ENCODE measurements around the gene TRAF5. TPM values are rescaled to one million over a fixed set of nuclear protein-coding genes. Genes with fewer than 3 reads are reported as not detected.
A peak's percentile ranks its signal among the peaks of the same experiment; 100 is the strongest.

The TRAF5 gene
- polyA plus RNA-seq (2011; rRNA removed) = 31.6 and 39.8 TPM in 2 replicates
- polyA minus RNA-seq (2011; rRNA and poly(A)+ RNA removed) = 25.6 and 31.4 TPM in 2 replicates

GRCh38 chr1:211326528-211327345, at the start of gene TRAF5:
Gene TRAF5 (plus strand): TSS chr1:211326833. CDS start chr1:211353240, 26,407 bp downstream.
- TF ChIP-seq CTCF (IDR thresholded peaks at IDR 0.05; ENCODE audit: insufficient read depth, low read depth, low read length) = no peak
- no peaks in the 10 kb centered on the region; the same call in 1 of the 2 replicates for H3K36me3 ChIP-seq (ENCODE audit: control insufficient read depth, insufficient read depth, low read length)
- no peak for DNase-seq (ENCODE audit: low read depth)
- POLR2A ChIA-PET = no interaction called here
- H3K27me3 ChIP-seq (ENCODE audit: control insufficient read depth, insufficient read depth, low read length) = no peaks in the 10 kb centered on the region
- H3K4me3 ChIP-seq (ENCODE audit: low read depth, low read length) = peak within 1 kb of the TSS; percentile 75
- CTCF ChIA-PET = interaction anchor here (0.6 to 4.8 kb wide), 13 partner anchors 9 to 327 kb away, joined by 3 to 24 read pairs (median 4); no protein-coding TSS in a partner anchor

GRCh38 chr1:211279340-211279739, 47.3 kb upstream of the TRAF5 start:
- ChIA-PET POLR2A (no interaction called here), CTCF (no interaction called here)
- no peak overlapping the region for H3K4me3 ChIP-seq (ENCODE audit: low read depth, low read length)
- no peak for TF ChIP-seq CTCF (IDR thresholded peaks at IDR 0.05; ENCODE audit: insufficient read depth, low read depth, low read length)
- peaks cover 5% of the 10 kb centered on the region for H3K36me3 ChIP-seq (ENCODE audit: control insufficient read depth, insufficient read depth, low read length)
- no peaks in the 10 kb centered on the region for H3K27me3 ChIP-seq (ENCODE audit: control insufficient read depth, insufficient read depth, low read length)
- no peak for DNase-seq (ENCODE audit: low read depth)

GRCh38 chr1:211280910-211281309, 45.7 kb upstream of the TRAF5 start:
- no peak overlapping the region for H3K4me3 ChIP-seq (ENCODE audit: low read depth, low read length)
- no peak for TF ChIP-seq CTCF (IDR thresholded peaks at IDR 0.05; ENCODE audit: insufficient read depth, low read depth, low read length)
- H3K27me3 ChIP-seq (ENCODE audit: control insufficient read depth, insufficient read depth, low read length) = no peaks in the 10 kb centered on the region
- CTCF ChIA-PET = no interaction called here
- peaks cover 5% of the 10 kb centered on the region for H3K36me3 ChIP-seq (ENCODE audit: control insufficient read depth, insufficient read depth, low read length)
- DNase-seq (ENCODE audit: low read depth) = no peak
- POLR2A ChIA-PET = no interaction called here

- H3K36me3 ChIP-seq (ENCODE audit: control insufficient read depth, insufficient read depth, low read length) = peaks cover 5% of the 10 kb centered on the region
- DNase-seq (ENCODE audit: low read depth) = no peak
- H3K4me3 ChIP-seq (ENCODE audit: low read depth, low read length) = no peak overlapping the region
- no peaks in the 10 kb centered on the region for H3K27me3 ChIP-seq (ENCODE audit: control insufficient read depth, insufficient read depth, low read length)
- POLR2A ChIA-PET = interaction anchor here (0.6 kb wide), 1 partner anchor 26 kb away, joined by 10 read pairs; no protein-coding TSS in a partner anchor
- CTCF ChIA-PET = no interaction called here
- TF ChIP-seq CTCF (IDR thresholded peaks at IDR 0.05; ENCODE audit: insufficient read depth, low read depth, low read length) = no peak
Observed at GRCh38 chr1:211281320-211282022, 45.2 kb upstream of the TRAF5 start.

GRCh38 chr1:211282023-211282373, 44.6 kb upstream of the TRAF5 start:
- no peak for TF ChIP-seq CTCF (IDR thresholded peaks at IDR 0.05; ENCODE audit: insufficient read depth, low read depth, low read length)

More at GRCh38 chr1:211282023-211282373, 44.6 kb upstream of the TRAF5 start:
- Histone ChIP-seq H3K4me3 (ENCODE audit: low read depth, low read length) (no peak overlapping the region), H3K36me3 (ENCODE audit: control insufficient read depth, insufficient read depth, low read length) (peaks cover 5% of the 10 kb centered on the region), H3K27me3 (ENCODE audit: control insufficient read depth, insufficient read depth, low read length) (no peaks in the 10 kb centered on the region)
- ChIA-PET POLR2A (interaction anchor here (0.6 kb wide), 1 partner anchor 26 kb away, joined by 10 read pairs; no protein-coding TSS in a partner anchor), CTCF (no interaction called here)
- DNase-seq (ENCODE audit: low read depth) = no peak

Measured in BJ (cell line).